IPS DF 6.9 (cell line): ENCODE measurements around the gene DMD.

Experiments
- DNase-seq: peaks from one replicate; pipeline ENCODE4 v3.0.0-alpha.2; 2013; ENCODE audit warnings: low read depth, low spot score
- H3K27ac ChIP-seq: one replicate; pipeline ENCODE4 v1.5.1; 2013; ENCODE audit warnings: low read length, control low read depth
- H3K27me3 ChIP-seq: 2 replicates; pipeline ENCODE4 v1.6.1; 2013; ENCODE audit warnings: mild to moderate bottlenecking, low read length; ENCODE audit not compliant: control insufficient read depth, insufficient read depth
- H3K36me3 ChIP-seq: 2 replicates; pipeline ENCODE4 v1.6.1; 2013; ENCODE audit warnings: low read length; ENCODE audit not compliant: control insufficient read depth, insufficient read depth
- H3K4me1 ChIP-seq: 2 replicates; pipeline ENCODE4 v1.6.1; 2013; ENCODE audit warnings: low read length; ENCODE audit not compliant: control insufficient read depth, insufficient read depth
- H3K4me3 ChIP-seq: 2 replicates; pipeline ENCODE4 v1.5.1; 2013; ENCODE audit warnings: mild to moderate bottlenecking, low read length
- H3K9me3 ChIP-seq: 2 replicates; pipeline ENCODE4 v1.6.1; 2013; ENCODE audit warnings: low read length, inconsistent platforms; ENCODE audit not compliant: control insufficient read depth, insufficient read depth
- WGBS: extraction: QIAGEN DNeasy Blood & Tissue Kit; methylation state at CpG from one replicate; pipeline ENCODE4 v1.1.7; 2013; ENCODE audit warnings: mixed read lengths, missing lambda C conversion rate; ENCODE audit not compliant: insufficient read length, insufficient coverage; 5-methylcytosine and 5-hydroxymethylcytosine counted together

The DMD gene

GRCh38 chrX:31178064-31178768, 2033.1 kb downstream of the DMD start:
- Histone ChIP-seq H3K4me3 (no peak overlapping the region), H3K9me3 (no peaks in the 10 kb centered on the region), H3K4me1 (no peaks in the 10 kb centered on the region), H3K27ac (no peak overlapping the region), H3K27me3 (no peaks in the 10 kb centered on the region), H3K36me3 (no peaks in the 10 kb centered on the region)
- no CpG with 5 or more reads among the region's 6 CpGs for WGBS
- no peak for DNase-seq

- Histone ChIP-seq H3K4me3 (no peak overlapping the region), H3K4me1 (no peaks in the 10 kb centered on the region), H3K27me3 (no peaks in the 10 kb centered on the region), H3K27ac (no peak overlapping the region), H3K36me3 (no peaks in the 10 kb centered on the region), H3K9me3 (no peaks in the 10 kb centered on the region)
- DNase-seq = no peak
- whole genome bisulfite sequencing = no CpG with 5 or more reads among the region's 2 CpGs
Measured at GRCh38 chrX:31170792-31171191, 2040.6 kb downstream of the DMD start.

GRCh38 chrX:31168551-31168950, 2042.8 kb downstream of the DMD start:
- Histone ChIP-seq H3K9me3 (no peaks in the 10 kb centered on the region), H3K27me3 (no peaks in the 10 kb centered on the region)
- no CpG with 5 or more reads among the region's 2 CpGs for WGBS

GRCh38 chrX:31166832-31167231, 2044.5 kb downstream of the DMD start:
- DNase-seq = no peak
- whole genome bisulfite sequencing = no CpG with 5 or more reads among the region's 5 CpGs
- Histone ChIP-seq H3K9me3 (no peaks in the 10 kb centered on the region), H3K36me3 (no peaks in the 10 kb centered on the region), H3K4me1 (no peaks in the 10 kb centered on the region), H3K27me3 (no peaks in the 10 kb centered on the region), H3K4me3 (no peak overlapping the region), H3K27ac (no peak overlapping the region)

More at GRCh38 chrX:31168551-31168950, 2042.8 kb downstream of the DMD start:
- Histone ChIP-seq H3K4me1 (no peaks in the 10 kb centered on the region), H3K4me3 (no peak overlapping the region), H3K36me3 (no peaks in the 10 kb centered on the region), H3K27ac (no peak overlapping the region)
- no peak for DNase-seq

GRCh38 chrX:31166416-31166815, 2044.9 kb downstream of the DMD start:
- Histone ChIP-seq H3K36me3 (no peaks in the 10 kb centered on the region), H3K27ac (no peak overlapping the region), H3K27me3 (no peaks in the 10 kb centered on the region), H3K9me3 (no peaks in the 10 kb centered on the region), H3K4me3 (no peak overlapping the region), H3K4me1 (no peaks in the 10 kb centered on the region)
- WGBS = no CpG with 5 or more reads among the region's 5 CpGs
- DNase-seq = no peak

- no peak overlapping the region for H3K4me3 ChIP-seq
- no CpG with 5 or more reads among the region's 5 CpGs for WGBS
- no peaks in the 10 kb centered on the region for H3K27me3 ChIP-seq
- no peaks in the 10 kb centered on the region for H3K36me3 ChIP-seq
- no peak overlapping the region for H3K27ac ChIP-seq
- no peaks in the 10 kb centered on the region for H3K9me3 ChIP-seq
- no peaks in the 10 kb centered on the region for H3K4me1 ChIP-seq
- DNase-seq = no peak
Measured at GRCh38 chrX:31165241-31166035, 2045.9 kb downstream of the DMD start.

- no peaks in the 10 kb centered on the region for H3K9me3 ChIP-seq
- H3K27me3 ChIP-seq = no peaks in the 10 kb centered on the region
- no peaks in the 10 kb centered on the region for H3K36me3 ChIP-seq
- no peaks in the 10 kb centered on the region for H3K4me1 ChIP-seq
- no CpG with 5 or more reads among the region's 2 CpGs for WGBS
- no peak overlapping the region for H3K27ac ChIP-seq
- no peak for DNase-seq
- no peak overlapping the region for H3K4me3 ChIP-seq
Measured at GRCh38 chrX:31154946-31155345, 2056.4 kb downstream of the DMD start.

GRCh38 chrX:31153475-31154047, 2057.8 kb downstream of the DMD start:
- Histone ChIP-seq H3K9me3 (no peaks in the 10 kb centered on the region), H3K36me3 (no peaks in the 10 kb centered on the region), H3K27ac (no peak overlapping the region), H3K4me1 (no peaks in the 10 kb centered on the region), H3K4me3 (no peak overlapping the region), H3K27me3 (no peaks in the 10 kb centered on the region)
- WGBS = no CpG with 5 or more reads among the region's 1 CpG
- DNase-seq = no peak

GRCh38 chrX:31147175-31147574, 2064.2 kb downstream of the DMD start:
- no CpG with 5 or more reads among the region's 6 CpGs for WGBS
- no peaks in the 10 kb centered on the region for H3K9me3 ChIP-seq
- DNase-seq = no peak
- no peaks in the 10 kb centered on the region for H3K36me3 ChIP-seq
- no peaks in the 10 kb centered on the region for H3K4me1 ChIP-seq
- no peak overlapping the region for H3K27ac ChIP-seq
- no peaks in the 10 kb centered on the region for H3K27me3 ChIP-seq
- no peak overlapping the region for H3K4me3 ChIP-seq

- no peaks in the 10 kb centered on the region for H3K9me3 ChIP-seq
- no peaks in the 10 kb centered on the region for H3K27me3 ChIP-seq
- no peaks in the 10 kb centered on the region for H3K36me3 ChIP-seq
- H3K4me1 ChIP-seq = no peaks in the 10 kb centered on the region
- H3K27ac ChIP-seq = no peak overlapping the region
- WGBS = no CpG with 5 or more reads among the region's 5 CpGs
- no peak overlapping the region for H3K4me3 ChIP-seq
- DNase-seq = no peak
Measured at GRCh38 chrX:31139961-31140360, 2071.4 kb downstream of the DMD start.
